Endothelial cell of umbilical vein (primary cell): ENCODE results near the gene UCHL1.
"Not testable (repeated sequence)": the region's sequence is repeated elsewhere in the genome, so short reads cannot be mapped to it uniquely, and the experiment has no call there.

Experiments used
- POLR2A ChIP-seq: IDR thresholded peaks from 2 replicates; pipeline ENCODE4 v1.6.1; 2012; ENCODE audit warnings: low read depth, mild to moderate bottlenecking, control low read depth, low read length
- POLR2AphosphoS5 ChIP-seq: IDR thresholded peaks from 2 replicates; pipeline ENCODE4 v1.6.1; 2012; ENCODE audit warnings: low read depth, mild to moderate bottlenecking, control low read depth, low read length, moderate library complexity; ENCODE audit not compliant: insufficient read depth
- TF ChIP-seq, protein P1 (sequence below), 2 donors: IDR thresholded peaks; 1 replicate in 1 of 2; 2 replicates in 1 of 2; pipeline ENCODE4 v1.5.1; 2011; ENCODE audit warnings: low read length in 2 of 2, mild to moderate bottlenecking in 2 of 2, moderate library complexity in 2 of 2, control low read depth in 1 of 2, inconsistent platforms in 1 of 2, low read depth in 1 of 2; ENCODE audit not compliant: insufficient read depth in 1 of 2; ENCODE audit errors: extremely low read depth in 1 of 2

DNA sequence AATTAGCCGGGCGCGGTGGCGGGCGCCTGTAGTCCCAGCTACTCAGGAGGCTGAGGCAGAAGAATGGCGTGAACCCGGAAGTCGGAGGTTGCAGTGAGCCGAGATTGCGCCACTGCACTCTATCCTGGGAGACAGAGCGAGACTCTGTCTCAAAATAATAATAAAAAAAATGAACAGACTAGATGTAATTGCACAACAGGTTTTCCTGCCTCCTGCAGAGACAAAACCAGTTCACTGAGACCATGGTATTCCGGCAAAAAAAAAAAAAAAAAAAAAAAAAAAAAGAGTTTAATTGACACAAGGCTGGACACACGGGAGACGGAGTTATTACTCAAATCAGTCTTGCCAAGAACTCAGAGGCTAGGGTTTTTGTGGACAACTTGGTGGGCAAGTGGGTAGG is 58.7 kb downstream of the UCHL1 start:
- TF ChIP-seq, protein P1, sequence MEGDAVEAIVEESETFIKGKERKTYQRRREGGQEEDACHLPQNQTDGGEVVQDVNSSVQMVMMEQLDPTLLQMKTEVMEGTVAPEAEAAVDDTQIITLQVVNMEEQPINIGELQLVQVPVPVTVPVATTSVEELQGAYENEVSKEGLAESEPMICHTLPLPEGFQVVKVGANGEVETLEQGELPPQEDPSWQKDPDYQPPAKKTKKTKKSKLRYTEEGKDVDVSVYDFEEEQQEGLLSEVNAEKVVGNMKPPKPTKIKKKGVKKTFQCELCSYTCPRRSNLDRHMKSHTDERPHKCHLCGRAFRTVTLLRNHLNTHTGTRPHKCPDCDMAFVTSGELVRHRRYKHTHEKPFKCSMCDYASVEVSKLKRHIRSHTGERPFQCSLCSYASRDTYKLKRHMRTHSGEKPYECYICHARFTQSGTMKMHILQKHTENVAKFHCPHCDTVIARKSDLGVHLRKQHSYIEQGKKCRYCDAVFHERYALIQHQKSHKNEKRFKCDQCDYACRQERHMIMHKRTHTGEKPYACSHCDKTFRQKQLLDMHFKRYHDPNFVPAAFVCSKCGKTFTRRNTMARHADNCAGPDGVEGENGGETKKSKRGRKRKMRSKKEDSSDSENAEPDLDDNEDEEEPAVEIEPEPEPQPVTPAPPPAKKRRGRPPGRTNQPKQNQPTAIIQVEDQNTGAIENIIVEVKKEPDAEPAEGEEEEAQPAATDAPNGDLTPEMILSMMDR (IDR thresholded peaks at IDR 0.05; ENCODE audit: extremely low read depth in 1 of 2, insufficient read depth in 1 of 2, low read depth in 1 of 2, low read length in 2 of 2): not testable (repeated sequence)
- TF ChIP-seq POLR2AphosphoS5, POLR2A: not testable (repeated sequence)
